Measurements from ENCODE around the gene KNCN. TPM values are rescaled to one million over a fixed set of nuclear protein-coding genes. Genes with fewer than 3 reads are reported as not detected.

KNCN gene
- total RNA-seq, 2 donors from 2014 or later, result not detected

DNA sequence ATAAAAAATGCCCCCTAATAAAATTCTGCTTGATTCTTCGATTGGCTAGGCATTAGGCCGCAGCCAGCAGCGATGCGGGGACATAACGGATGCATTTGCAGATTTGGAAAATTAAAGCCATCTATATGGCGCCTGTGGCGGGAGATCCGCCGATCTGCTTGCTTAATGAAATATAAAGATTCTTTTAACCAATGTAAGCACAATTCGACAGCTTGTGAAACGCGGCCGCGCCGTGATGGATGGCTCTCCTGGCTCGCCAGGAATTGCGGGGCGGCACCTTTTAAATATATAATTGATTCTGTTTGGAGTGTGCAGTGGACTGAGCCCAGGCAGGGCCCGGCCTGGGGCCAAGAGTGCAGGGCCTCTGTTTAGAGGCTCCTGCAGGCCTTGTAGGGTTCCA is 53.8 kb downstream of the KNCN start:
- Mint-ChIP-seq H3K27me3 (ENCODE audit: insufficient read depth) (peaks cover 95% of the 10 kb centered on the region), H3K36me3 (ENCODE audit: low read depth) (no peaks in the 10 kb centered on the region), H3K4me1 (peaks cover 35% of the 10 kb centered on the region), H3K4me3 (no peak overlapping the region), H3K27ac (no peak overlapping the region), H3K9me3 (no peaks in the 10 kb centered on the region)
- H3K27me3 ChIP-seq (ENCODE audit: control insufficient read depth, insufficient read depth, low read length, poor library complexity, severe bottlenecking), result peaks cover 87% of the 10 kb centered on the region
- no peak overlapping the region for H3K9ac ChIP-seq (ENCODE audit: extremely low read depth, low read length, poor library complexity, severe bottlenecking)
- no peaks in the 10 kb centered on the region for H3K36me3 ChIP-seq (ENCODE audit: control insufficient read depth, insufficient read depth, low read length)
- DNase-seq, result no peak
- no peak overlapping the region for H3K4me3 ChIP-seq (ENCODE audit: low read length)
- 95 to 97% methylated on average over 7 to 19 of the region's 19 CpGs for WGBS, 2 experiments (ENCODE audit: insufficient coverage in 1 of 2, insufficient read length in 1 of 2)
- no peak overlapping the region for H3K27ac ChIP-seq (ENCODE audit: low read depth, low read length)
- no peaks in the 10 kb centered on the region for H3K4me1 ChIP-seq (ENCODE audit: control insufficient read depth, insufficient read depth, low read length)
- H3K9me3 ChIP-seq (ENCODE audit: control insufficient read depth, low read length), result no peaks in the 10 kb centered on the region
- TF ChIP-seq, protein P1, sequence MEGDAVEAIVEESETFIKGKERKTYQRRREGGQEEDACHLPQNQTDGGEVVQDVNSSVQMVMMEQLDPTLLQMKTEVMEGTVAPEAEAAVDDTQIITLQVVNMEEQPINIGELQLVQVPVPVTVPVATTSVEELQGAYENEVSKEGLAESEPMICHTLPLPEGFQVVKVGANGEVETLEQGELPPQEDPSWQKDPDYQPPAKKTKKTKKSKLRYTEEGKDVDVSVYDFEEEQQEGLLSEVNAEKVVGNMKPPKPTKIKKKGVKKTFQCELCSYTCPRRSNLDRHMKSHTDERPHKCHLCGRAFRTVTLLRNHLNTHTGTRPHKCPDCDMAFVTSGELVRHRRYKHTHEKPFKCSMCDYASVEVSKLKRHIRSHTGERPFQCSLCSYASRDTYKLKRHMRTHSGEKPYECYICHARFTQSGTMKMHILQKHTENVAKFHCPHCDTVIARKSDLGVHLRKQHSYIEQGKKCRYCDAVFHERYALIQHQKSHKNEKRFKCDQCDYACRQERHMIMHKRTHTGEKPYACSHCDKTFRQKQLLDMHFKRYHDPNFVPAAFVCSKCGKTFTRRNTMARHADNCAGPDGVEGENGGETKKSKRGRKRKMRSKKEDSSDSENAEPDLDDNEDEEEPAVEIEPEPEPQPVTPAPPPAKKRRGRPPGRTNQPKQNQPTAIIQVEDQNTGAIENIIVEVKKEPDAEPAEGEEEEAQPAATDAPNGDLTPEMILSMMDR (conservative IDR thresholded peaks at IDR 0.05), result no peak

DNA sequence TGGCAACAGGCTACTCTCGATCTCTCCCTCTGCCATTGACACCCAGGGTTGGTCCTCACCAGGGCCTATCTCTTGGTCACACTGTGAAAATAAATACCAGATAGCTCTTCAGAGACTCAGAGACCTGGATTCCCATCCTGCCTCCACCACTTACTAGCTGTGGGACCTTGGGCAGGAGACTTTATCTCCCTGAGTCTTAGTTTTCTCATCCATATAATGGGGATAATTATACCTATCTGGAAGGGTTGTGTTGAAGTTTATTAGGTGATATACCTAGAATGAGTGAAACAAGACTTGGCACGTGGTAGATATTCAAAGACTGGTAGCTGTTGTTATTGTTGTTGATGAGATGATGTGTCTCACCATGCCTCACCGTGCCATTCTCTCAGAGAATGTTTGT is 54.4 kb downstream of the KNCN start:
- H3K4me1 ChIP-seq (ENCODE audit: control insufficient read depth, insufficient read depth, low read length), result no peaks in the 10 kb centered on the region
- H3K4me3 Mint-ChIP-seq, result no peak overlapping the region
- no peaks in the 10 kb centered on the region for H3K9me3 ChIP-seq (ENCODE audit: control insufficient read depth, low read length)
- TF ChIP-seq, protein P1 (conservative IDR thresholded peaks at IDR 0.05), result no peak
- no peaks in the 10 kb centered on the region for H3K9me3 Mint-ChIP-seq
- H3K27me3 ChIP-seq (ENCODE audit: control insufficient read depth, insufficient read depth, low read length, poor library complexity, severe bottlenecking), result peaks cover 87% of the 10 kb centered on the region
- DNase-seq, result no peak
- 83 to 89% methylated on average over 2 of the region's 3 CpGs for WGBS, 2 experiments (ENCODE audit: insufficient coverage in 1 of 2, insufficient read length in 1 of 2)
- H3K4me1 Mint-ChIP-seq, result peaks cover 40% of the 10 kb centered on the region
- H3K27me3 Mint-ChIP-seq (ENCODE audit: insufficient read depth), result peaks cover 95% of the 10 kb centered on the region
- H3K36me3 Mint-ChIP-seq (ENCODE audit: low read depth), result no peaks in the 10 kb centered on the region
- no peak overlapping the region for H3K4me3 ChIP-seq (ENCODE audit: low read length)
- H3K27ac Mint-ChIP-seq, result no peak overlapping the region
- H3K9ac ChIP-seq (ENCODE audit: extremely low read depth, low read length, poor library complexity, severe bottlenecking), result no peak overlapping the region
- H3K27ac ChIP-seq (ENCODE audit: low read depth, low read length), result no peak overlapping the region
- no peaks in the 10 kb centered on the region for H3K36me3 ChIP-seq (ENCODE audit: control insufficient read depth, insufficient read depth, low read length)

DNA sequence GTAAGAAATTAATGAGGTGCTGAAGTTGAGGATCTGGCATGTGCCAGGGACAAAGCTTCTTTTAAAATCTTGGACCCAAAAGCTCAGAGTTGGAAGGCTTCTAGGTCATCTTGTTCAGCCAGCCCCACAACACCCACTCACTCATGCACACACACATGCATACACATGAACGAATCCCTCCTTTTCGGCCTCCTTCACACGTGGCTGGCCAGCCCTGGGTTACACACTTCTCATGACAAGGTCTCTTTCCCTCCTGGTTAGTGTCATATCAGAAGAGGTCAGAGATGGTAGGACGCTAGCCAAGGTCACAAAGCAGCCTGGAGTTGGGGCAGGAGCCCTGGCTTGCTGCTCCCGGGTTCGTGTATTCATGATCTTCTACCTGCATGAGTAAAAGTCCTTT is 54.9 kb downstream of the KNCN start:
- Histone ChIP-seq H3K4me3 (ENCODE audit: low read length) (no peak overlapping the region), H3K9me3 (ENCODE audit: control insufficient read depth, low read length) (no peaks in the 10 kb centered on the region), H3K27ac (ENCODE audit: low read depth, low read length) (no peak overlapping the region), H3K4me1 (ENCODE audit: control insufficient read depth, insufficient read depth, low read length) (no peaks in the 10 kb centered on the region), H3K9ac (ENCODE audit: extremely low read depth, low read length, poor library complexity, severe bottlenecking) (no peak overlapping the region), H3K36me3 (ENCODE audit: control insufficient read depth, insufficient read depth, low read length) (no peaks in the 10 kb centered on the region), H3K27me3 (ENCODE audit: control insufficient read depth, insufficient read depth, low read length, poor library complexity, severe bottlenecking) (peaks cover 87% of the 10 kb centered on the region)
- Mint-ChIP-seq H3K4me3 (no peak overlapping the region), H3K4me1 (peaks cover 45% of the 10 kb centered on the region), H3K9me3 (no peaks in the 10 kb centered on the region), H3K36me3 (ENCODE audit: low read depth) (no peaks in the 10 kb centered on the region), H3K27me3 (ENCODE audit: insufficient read depth) (peaks cover 97% of the 10 kb centered on the region), H3K27ac (no peak overlapping the region)
- 90 to 94% methylated on average over 5 to 6 of the region's 6 CpGs for WGBS, 2 experiments (ENCODE audit: insufficient coverage in 1 of 2, insufficient read length in 1 of 2)
- TF ChIP-seq, protein P1 (conservative IDR thresholded peaks at IDR 0.05), result no peak
- DNase-seq, result no peak
